LNCaP clone FGC (cell line): ENCODE measurements around the gene RAD51B.

Experiments used
- DNase-seq: peaks from one replicate; pipeline ENCODE4 v3.0.0-alpha.2; 2011; ENCODE audit warnings: low read depth
- H3K4me3 ChIP-seq: 2 replicates; pipeline ENCODE4 v1.5.1; 2011; ENCODE audit warnings: mild to moderate bottlenecking, low read depth, low read length, control low read depth
- CTCF ChIP-seq: IDR thresholded peaks from 2 replicates; pipeline ENCODE4 v1.5.1; 2012; ENCODE audit warnings: mild to moderate bottlenecking; ENCODE audit not compliant: control insufficient read depth, insufficient read depth; ENCODE audit errors: extremely low read depth

The RAD51B gene

GRCh38 chr14:68603533-68604360 lies 784.2 kb downstream of the RAD51B start:
- no peak for TF ChIP-seq CTCF
- DNase-seq, result no peak
- H3K4me3 ChIP-seq, result no peak overlapping the region

- H3K4me3 ChIP-seq, result no peak overlapping the region
- no peak for TF ChIP-seq CTCF
- no peak for DNase-seq
Observed at GRCh38 chr14:68604361-68604730, 784.8 kb downstream of the RAD51B start.

GRCh38 chr14:68604822-68605221 lies 785.2 kb downstream of the RAD51B start:
- TF ChIP-seq CTCF, result no peak
- H3K4me3 ChIP-seq, result no peak overlapping the region
- no peak for DNase-seq

GRCh38 chr14:68606176-68606575 lies 786.6 kb downstream of the RAD51B start:
- TF ChIP-seq CTCF, result no peak
- no peak overlapping the region for H3K4me3 ChIP-seq
- no peak for DNase-seq

GRCh38 chr14:68606644-68607043 lies 787.1 kb downstream of the RAD51B start:
- no peak for TF ChIP-seq CTCF
- no peak for DNase-seq
- H3K4me3 ChIP-seq, result no peak overlapping the region

- no peak for TF ChIP-seq CTCF
- DNase-seq, result peak; percentile 13
- no peak overlapping the region for H3K4me3 ChIP-seq
Observed at GRCh38 chr14:68607081-68607866, 787.7 kb downstream of the RAD51B start.
